HL-60 (cell line): ENCODE results near the gene IFIT2.
"Not testable (repeated sequence)": the region's sequence is repeated elsewhere in the genome, so short reads cannot be mapped to it uniquely, and the experiment has no call there.

Experiments used
- GABPA ChIP-seq: IDR thresholded peaks from 2 replicates; pipeline ENCODE4 v1.6.1; 2012; ENCODE audit warnings: low read depth
- POLR2AphosphoS5 ChIP-seq: IDR thresholded peaks from 2 replicates; pipeline ENCODE4 v1.6.1; 2012; ENCODE audit warnings: low read depth
- REST ChIP-seq: IDR thresholded peaks from 2 replicates; pipeline ENCODE4 v1.6.1; 2012; ENCODE audit warnings: low read depth; ENCODE audit not compliant: insufficient replicate concordance
- SPI1 ChIP-seq: IDR thresholded peaks from 2 replicates; pipeline ENCODE4 v1.6.1; 2012; ENCODE audit warnings: low read depth, mild to moderate bottlenecking, borderline replicate concordance
- TF ChIP-seq, protein P1 (sequence below): IDR thresholded peaks from one replicate; pipeline ENCODE4 v1.5.1; 2011; ENCODE audit warnings: low read length, control low read depth, inconsistent platforms; ENCODE audit not compliant: insufficient read depth

DNA sequence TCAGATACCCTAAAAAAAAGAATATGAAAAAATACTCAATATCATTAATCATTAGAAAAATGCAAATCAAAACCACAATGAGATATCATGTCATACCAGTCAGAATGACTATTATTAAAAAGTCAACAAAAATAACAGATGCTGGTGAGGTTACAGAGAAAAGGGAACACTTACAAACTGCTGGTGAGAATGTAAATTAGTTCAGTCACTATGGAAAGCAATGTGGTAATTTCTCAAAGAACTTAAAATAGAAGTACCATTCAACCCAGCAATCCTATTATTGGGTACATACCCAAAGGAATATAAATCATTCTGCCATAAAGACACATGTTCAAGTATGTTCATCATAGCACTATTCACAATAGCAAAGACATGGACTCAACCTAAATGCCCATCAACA, 23.2 kb downstream of the IFIT2 start:
- not testable (repeated sequence) for TF ChIP-seq SPI1, POLR2AphosphoS5, REST, GABPA
- TF ChIP-seq, protein P1, sequence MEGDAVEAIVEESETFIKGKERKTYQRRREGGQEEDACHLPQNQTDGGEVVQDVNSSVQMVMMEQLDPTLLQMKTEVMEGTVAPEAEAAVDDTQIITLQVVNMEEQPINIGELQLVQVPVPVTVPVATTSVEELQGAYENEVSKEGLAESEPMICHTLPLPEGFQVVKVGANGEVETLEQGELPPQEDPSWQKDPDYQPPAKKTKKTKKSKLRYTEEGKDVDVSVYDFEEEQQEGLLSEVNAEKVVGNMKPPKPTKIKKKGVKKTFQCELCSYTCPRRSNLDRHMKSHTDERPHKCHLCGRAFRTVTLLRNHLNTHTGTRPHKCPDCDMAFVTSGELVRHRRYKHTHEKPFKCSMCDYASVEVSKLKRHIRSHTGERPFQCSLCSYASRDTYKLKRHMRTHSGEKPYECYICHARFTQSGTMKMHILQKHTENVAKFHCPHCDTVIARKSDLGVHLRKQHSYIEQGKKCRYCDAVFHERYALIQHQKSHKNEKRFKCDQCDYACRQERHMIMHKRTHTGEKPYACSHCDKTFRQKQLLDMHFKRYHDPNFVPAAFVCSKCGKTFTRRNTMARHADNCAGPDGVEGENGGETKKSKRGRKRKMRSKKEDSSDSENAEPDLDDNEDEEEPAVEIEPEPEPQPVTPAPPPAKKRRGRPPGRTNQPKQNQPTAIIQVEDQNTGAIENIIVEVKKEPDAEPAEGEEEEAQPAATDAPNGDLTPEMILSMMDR: not testable (repeated sequence)
